DND-41 (cell line): ENCODE data around the gene FRAT1.

ENCODE experiments used
- CTCF ChIP-seq: IDR thresholded peaks from 2 replicates; pipeline ENCODE4 v1.5.1; 2012; ENCODE audit warnings: borderline replicate concordance, low read length, moderate library complexity, mild to moderate bottlenecking; ENCODE audit not compliant: poor library complexity, severe bottlenecking; ENCODE audit errors: extremely low read depth
- EZH2 ChIP-seq: IDR thresholded peaks from 3 replicates; pipeline ENCODE4 v1.6.1; 2012; ENCODE audit warnings: borderline replicate concordance, low read depth, mild to moderate bottlenecking, moderate library complexity, low read length, inconsistent platforms; ENCODE audit not compliant: severe bottlenecking

- TF ChIP-seq EZH2 (no peak), CTCF (no peak)
Observed at GRCh38 chr10:97353945-97354344, 34.9 kb downstream of the FRAT1 start.
